A549 (cell line): ENCODE results near the gene PAPPA.

ENCODE experiments used
- CEBPB ChIP-seq, 2 experiments: fragments of >200 bp in 1 of 2; sonication (Bioruptor Twin) in 1 of 2; formaldehyde crosslinking in 1 of 2; IDR thresholded peaks; 2 replicates each; pipeline ENCODE4 v1.6.1; 2012 to 2016
- CTCF ChIP-seq: fragments of >200 bp; sonication (Bioruptor Twin); formaldehyde crosslinking; IDR thresholded peaks from 3 replicates; pipeline ENCODE4 v1.5.1; 2016
- ELK1 ChIP-seq: fragments of 150-350 bp; IDR thresholded peaks from 2 replicates; pipeline ENCODE4 v1.6.1; 2014; ENCODE audit warnings: low read depth, mild to moderate bottlenecking, low read length
- POLR2A ChIP-seq: IDR thresholded peaks from 2 replicates; pipeline ENCODE4 v1.6.1; 2012; ENCODE audit warnings: mild to moderate bottlenecking, low read length
- REST ChIP-seq: fragments of 200-600 bp; sonication (generic); IDR thresholded peaks from 2 replicates; pipeline ENCODE4 v1.6.1; 2016; ENCODE audit warnings: antibody characterized with exemption, mild to moderate bottlenecking, moderate library complexity
- TP53 ChIP-seq: fragments of 250-450 bp; sonication (Bioruptor Pico); IDR thresholded peaks from 2 replicates; pipeline ENCODE4 v1.5.0; 2021; ENCODE audit warnings: mild to moderate bottlenecking, moderate library complexity
- ZNF302 ChIP-seq: fragments of 250-450 bp; sonication (Bioruptor Pico); IDR thresholded peaks from 2 replicates; pipeline ENCODE4 v1.9.0; 2021; ENCODE audit warnings: inconsistent platforms, mild to moderate bottlenecking, moderate library complexity

- TF ChIP-seq CEBPB (IDR thresholded peaks at IDR 0.05) (no peak), CTCF (no peak), POLR2A (no peak), ZNF302 (CRISPR knock-in tag) (no peak), REST (no peak), TP53 (no peak), ELK1 (no peak)
Observed at GRCh38 chr9:116251366-116251765, 97.8 kb downstream of the PAPPA start.
